Fibroblast of lung (primary cell): ENCODE measurements around the gene STK16.

Source experiments
- CTCF ChIP-seq, 2 donors: IDR thresholded peaks in 1 of 2; conservative IDR thresholded peaks in 1 of 2; 1 replicate in 1 of 2; 2 replicates in 1 of 2; pipeline ENCODE4 v1.5.1; 2011 to 2012; ENCODE audit warnings: low read length in 2 of 2, control low read depth in 1 of 2, inconsistent platforms in 1 of 2, low read depth in 1 of 2, mild to moderate bottlenecking in 1 of 2
- EZH2 ChIP-seq: IDR thresholded peaks from 2 replicates; pipeline ENCODE4 v1.5.1; 2012; ENCODE audit warnings: low read length, control low read depth, mild to moderate bottlenecking; ENCODE audit errors: missing control alignments

- TF ChIP-seq CTCF (conservative IDR thresholded peaks at IDR 0.05 in 1 of 2, IDR thresholded peaks at IDR 0.05 in 1 of 2; ENCODE audit: low read depth in 1 of 2, low read length in 2 of 2) (no peak), EZH2 (no peak)
Measured at GRCh38 chr2:219254590-219255201, 9.4 kb downstream of the STK16 start.
